Kidney glomerular epithelial cell (primary cell): Measurements from ENCODE around the gene SCYL2.

ENCODE experiments used
- DNase-seq: peaks from one replicate; lab custom pipeline; 2025; lab: John Stamatoyannopoulos, UW

The SCYL2 gene

GRCh38 chr12:100376161-100376560 lies 109.2 kb downstream of the SCYL2 start:
- DNase-seq = no peak

DNA sequence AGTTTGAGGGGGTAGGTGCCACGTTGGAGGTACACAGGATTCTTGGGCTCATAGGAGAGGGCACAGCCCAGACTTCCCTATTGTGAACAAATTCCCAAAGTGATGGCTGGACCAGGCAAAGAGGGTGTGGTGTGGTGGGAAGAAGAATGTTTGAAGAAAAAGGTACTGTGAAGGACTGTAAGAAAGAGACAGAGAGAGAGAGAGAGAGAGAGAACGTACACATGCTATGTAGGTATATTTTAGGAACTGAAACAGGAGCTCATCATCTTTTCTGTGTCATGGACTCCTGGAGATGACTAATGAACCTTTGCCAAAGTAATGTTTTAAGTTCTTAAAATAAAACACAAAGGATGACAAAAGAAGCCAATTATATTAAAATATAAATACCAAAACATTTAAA lies 114.4 kb downstream of the SCYL2 start:
- DNase-seq = no peak

DNA sequence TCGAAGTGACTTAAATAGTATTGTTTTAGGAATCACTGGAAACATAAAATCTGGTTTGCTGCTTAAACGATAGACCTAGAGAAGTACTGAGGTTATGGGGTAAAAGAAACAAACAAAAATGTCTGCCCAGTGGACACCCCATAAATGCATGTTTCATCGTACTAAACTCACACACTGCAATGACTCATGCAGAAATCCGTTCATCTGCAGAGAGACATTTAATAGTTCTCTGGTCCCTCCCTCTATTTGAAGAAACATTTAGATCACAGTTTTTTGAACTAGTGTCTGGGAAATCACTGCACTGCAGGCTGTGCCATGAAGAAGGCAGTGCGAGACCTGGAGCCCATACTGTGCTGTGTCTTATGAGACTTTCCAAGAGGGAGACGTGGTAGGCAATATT lies 115.4 kb downstream of the SCYL2 start:
- DNase-seq = no peak

DNA sequence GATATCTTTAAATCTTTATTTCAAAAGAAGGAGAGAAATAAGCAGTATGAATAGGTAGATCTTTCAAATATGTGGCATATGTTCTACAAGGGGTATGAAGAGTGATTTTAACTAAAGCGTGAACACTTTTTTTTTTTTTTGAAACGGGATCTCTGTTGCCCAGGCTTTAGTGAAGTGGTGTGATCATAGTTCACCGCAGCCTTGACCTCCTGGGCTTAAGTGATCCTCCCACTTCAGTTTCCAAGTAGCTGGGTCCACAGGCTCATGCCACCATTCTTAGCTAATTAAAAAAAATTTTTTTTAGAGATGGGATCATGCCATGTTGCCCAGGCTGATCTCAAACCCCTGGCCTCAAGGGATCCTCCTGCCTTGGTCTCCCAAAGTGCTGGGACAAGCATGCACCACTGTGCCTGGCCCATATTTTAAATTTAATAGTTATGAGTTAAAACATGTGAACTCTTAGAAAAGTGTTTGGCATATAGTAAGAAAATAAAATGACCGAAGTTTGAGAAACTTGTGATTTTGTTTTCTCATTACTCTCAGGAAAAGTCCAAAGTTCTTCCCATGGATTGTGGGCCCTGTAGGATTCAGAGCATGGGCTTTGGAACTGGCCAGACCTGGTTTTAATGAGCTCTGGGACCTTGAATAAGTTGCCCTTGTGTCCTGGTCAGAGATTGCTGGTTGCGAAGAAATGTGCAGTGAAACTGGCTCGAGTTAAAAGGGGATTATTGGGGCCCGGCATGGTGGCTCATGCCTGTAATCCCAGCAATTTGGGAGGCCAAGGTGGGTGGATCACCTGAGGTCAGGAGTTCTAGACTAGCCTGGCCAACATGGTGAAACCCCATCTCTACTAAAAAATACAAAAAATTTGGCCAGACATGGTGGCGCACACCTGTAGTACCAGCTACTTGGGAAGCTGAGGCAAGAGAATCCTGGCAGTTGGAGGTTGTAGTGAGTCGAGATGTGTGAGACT lies 116.9 kb downstream of the SCYL2 start:
- no peak for DNase-seq

DNA sequence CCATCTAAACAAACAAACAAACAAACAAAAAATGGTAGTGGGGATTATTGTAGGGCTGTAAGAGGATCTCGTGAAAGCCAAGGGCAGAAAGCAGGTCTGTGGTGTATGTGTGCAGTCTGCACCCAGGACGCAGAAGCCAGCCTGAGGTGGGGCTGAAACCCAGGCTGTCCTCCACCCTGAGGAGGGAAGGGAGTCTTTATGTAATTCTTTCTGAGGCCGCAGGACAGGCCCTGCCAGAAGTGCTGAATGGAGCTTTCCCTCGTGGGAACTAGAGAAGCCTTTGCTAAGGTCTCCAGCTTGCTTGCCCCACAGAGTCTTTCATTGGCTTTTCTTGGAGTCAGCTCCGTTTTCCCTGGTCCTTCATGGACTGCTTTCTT lies 117.6 kb downstream of the SCYL2 start:
- DNase-seq = no peak

DNA sequence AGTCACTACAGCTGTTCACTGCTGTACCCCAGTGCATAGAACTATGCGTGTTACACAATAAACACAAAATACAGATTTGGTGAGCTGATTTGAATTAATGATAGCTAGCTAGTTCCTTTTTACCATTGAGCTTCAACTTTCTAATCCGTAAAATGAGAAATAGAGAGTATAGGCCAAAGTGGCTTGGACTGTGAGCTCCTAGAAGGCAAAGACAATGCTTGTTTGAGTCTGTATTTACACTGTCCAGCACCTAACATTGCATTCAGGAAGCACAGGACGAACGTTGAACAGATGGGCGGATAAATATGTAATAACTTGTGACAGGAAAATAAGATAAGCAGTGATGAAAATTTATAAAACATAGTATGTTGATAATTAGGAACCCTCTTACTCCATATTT lies 121.4 kb downstream of the SCYL2 start:
- no peak for DNase-seq
